ENCODE measurements around the gene PPFIA4.

The PPFIA4 gene

GRCh38 chr1:203040513-203041275, 14.4 kb downstream of the PPFIA4 start:
- no peak for TF ChIP-seq CTCF (conservative IDR thresholded peaks at IDR 0.05; ENCODE audit: control insufficient read depth, insufficient read depth, low read depth, low read length)
- H3K4me3 ChIP-seq (ENCODE audit: control insufficient read depth, low read depth, low read length) = no peak overlapping the region
- no peak for DNase-seq (ENCODE audit: low read depth)

GRCh38 chr1:203041351-203041932, 15.2 kb downstream of the PPFIA4 start:
- H3K4me3 ChIP-seq (ENCODE audit: control insufficient read depth, low read depth, low read length) = no peak overlapping the region
- DNase-seq (ENCODE audit: low read depth) = no peak
- no peak for TF ChIP-seq CTCF (conservative IDR thresholded peaks at IDR 0.05; ENCODE audit: control insufficient read depth, insufficient read depth, low read depth, low read length)

- no peak for TF ChIP-seq CTCF (conservative IDR thresholded peaks at IDR 0.05; ENCODE audit: control insufficient read depth, insufficient read depth, low read depth, low read length)
- H3K4me3 ChIP-seq (ENCODE audit: control insufficient read depth, low read depth, low read length) = no peak overlapping the region
- no peak for DNase-seq (ENCODE audit: low read depth)
Observed at GRCh38 chr1:203043830-203044545, 17.7 kb downstream of the PPFIA4 start.

- DNase-seq (ENCODE audit: low read depth) = no peak
- no peak overlapping the region for H3K4me3 ChIP-seq (ENCODE audit: control insufficient read depth, low read depth, low read length)
- TF ChIP-seq CTCF (conservative IDR thresholded peaks at IDR 0.05; ENCODE audit: control insufficient read depth, insufficient read depth, low read depth, low read length) = no peak
Observed at GRCh38 chr1:203044546-203045250, 18.4 kb downstream of the PPFIA4 start.

GRCh38 chr1:203045336-203045735, 19.0 kb downstream of the PPFIA4 start:
- TF ChIP-seq CTCF (conservative IDR thresholded peaks at IDR 0.05; ENCODE audit: control insufficient read depth, insufficient read depth, low read depth, low read length) = no peak
- DNase-seq (ENCODE audit: low read depth) = no peak
- H3K4me3 ChIP-seq (ENCODE audit: control insufficient read depth, low read depth, low read length) = no peak overlapping the region

- TF ChIP-seq CTCF (conservative IDR thresholded peaks at IDR 0.05; ENCODE audit: control insufficient read depth, insufficient read depth, low read depth, low read length) = no peak
- no peak overlapping the region for H3K4me3 ChIP-seq (ENCODE audit: control insufficient read depth, low read depth, low read length)
Observed at GRCh38 chr1:203045821-203046594, 19.7 kb downstream of the PPFIA4 start.

More at GRCh38 chr1:203045821-203046594, 19.7 kb downstream of the PPFIA4 start:
- peak; percentile 44 for DNase-seq (ENCODE audit: low read depth)

Data from fibroblast of mammary gland (primary cell).